HepG2 (cell line): ENCODE measurements around the gene CENPB. TPM values are rescaled to one million over a fixed set of nuclear protein-coding genes. Genes with fewer than 3 reads are reported as not detected.

Source experiments
- CENPT ChIP-seq: sonication (generic); formaldehyde crosslinking; IDR thresholded peaks from 2 replicates; pipeline ENCODE4 v1.8.0; 2022; ENCODE audit warnings: low read depth, mild to moderate bottlenecking, moderate library complexity, missing genetic modification reagents
- HMGXB3 ChIP-seq: sonication (generic); formaldehyde crosslinking; IDR thresholded peaks from 2 replicates; pipeline ENCODE4 v1.4.0; 2020; ENCODE audit warnings: missing genetic modification reagents, borderline replicate concordance
- KLF6 ChIP-seq: IDR thresholded peaks from 2 replicates; pipeline ENCODE4 v1.8.0; 2016; ENCODE audit warnings: missing biosample characterization, missing genetic modification reagents
- MTA1 ChIP-seq: sonication (generic); formaldehyde crosslinking; IDR thresholded peaks from 2 replicates; pipeline ENCODE4 v1.4.0; 2020; ENCODE audit warnings: missing genetic modification reagents, mild to moderate bottlenecking, borderline replicate concordance
- MTERF4 ChIP-seq: sonication (generic); formaldehyde crosslinking; IDR thresholded peaks from 2 replicates; pipeline ENCODE4 v1.8.0; 2023; ENCODE audit warnings: mild to moderate bottlenecking, missing genetic modification reagents
- XRCC5 ChIP-seq: fragments of 200-400 bp; formaldehyde crosslinking; optimal IDR thresholded peaks from 2 replicates; pipeline ENCODE3; 2017; ENCODE audit warnings: mild to moderate bottlenecking, low read length
- ZBTB38 ChIP-seq: sonication (generic); formaldehyde crosslinking; IDR thresholded peaks from 2 replicates; pipeline ENCODE4 v1.5.1; 2020; ENCODE audit warnings: mild to moderate bottlenecking, missing genetic modification reagents
- ZNF180 ChIP-seq: sonication (generic); formaldehyde crosslinking; IDR thresholded peaks from 2 replicates; pipeline ENCODE4 v1.4.0; 2020; ENCODE audit warnings: low read depth, missing genetic modification reagents, borderline replicate concordance
- ZNF205 ChIP-seq: IDR thresholded peaks from 2 replicates; pipeline ENCODE4 v1.6.1; 2018; ENCODE audit warnings: missing biosample characterization, missing genetic modification reagents
- ZNF225 ChIP-seq: sonication (generic); formaldehyde crosslinking; IDR thresholded peaks from 2 replicates; pipeline ENCODE4 v1.4.0; 2020; ENCODE audit warnings: mild to moderate bottlenecking, missing genetic modification reagents
- ZNF572 ChIP-seq: sonication (generic); formaldehyde crosslinking; IDR thresholded peaks from 2 replicates; pipeline ENCODE4 v1.5.1; 2020; ENCODE audit warnings: mild to moderate bottlenecking, missing genetic modification reagents
- ZNF646 ChIP-seq: sonication (generic); formaldehyde crosslinking; IDR thresholded peaks from 2 replicates; pipeline ENCODE4 v1.9.0; 2021; ENCODE audit warnings: mild to moderate bottlenecking, missing genetic modification reagents
- ZNF678 ChIP-seq: sonication (generic); formaldehyde crosslinking; IDR thresholded peaks from 2 replicates; pipeline ENCODE4 v1.4.0; 2020; ENCODE audit warnings: mild to moderate bottlenecking, missing genetic modification reagents
- polyA plus RNA-seq, 8 experiments: library from polyadenylated mRNA; depleted of rRNA in 3 of 8; stranded (reverse) in 7 of 8; unstranded in 1 of 8; fragments of >200 nt; fragmentation: Illumina TruSeq in 4 of 8; extraction: Trizol in 4 of 8; gene quantifications; 2 replicates each; pipeline versions ENCODE4 v1.2.1 to v1.2.3, GENCODE V29; 2011 to 2016; ENCODE audit warnings: low read depth in 4 of 8, missing spikeins in 1 of 8, mixed read lengths in 1 of 8; ENCODE audit not compliant: insufficient read depth in 1 of 8
- total RNA-seq, 5 experiments: library from RNA; depleted of rRNA; stranded (reverse); fragments of >200 nt; fragmentation: Illumina TruSeq; extraction: Trizol; gene quantifications; 2 replicates each; pipeline ENCODE4 v1.2.3, GENCODE V29; 2016; ENCODE audit warnings: low read depth in 1 of 5

CENPB gene
- total and polyA plus RNA-seq, 2 of the 13 experiments (the other 11 are each of a cell fraction or from before 2014, with no cell fraction given): 10.4 to 54.5 TPM

- TF ChIP-seq ZNF646 (CRISPR knock-in tag): no peak
- TF ChIP-seq MTERF4: no peak; the same call in 1 of the 2 replicates
- peak; percentile 98 for TF ChIP-seq XRCC5
- TF ChIP-seq KLF6 (CRISPR knock-in tag): 0 out of 2 replicates have a peak, but pooled peaks have one; percentile 36
- TF ChIP-seq ZNF205 (CRISPR knock-in tag): peak; percentile 75; the same call in 1 of the 2 replicates
- peak; percentile 93 for TF ChIP-seq ZNF572
- no peak; the same call in 1 of the 2 replicates for TF ChIP-seq MTA1 (CRISPR knock-in tag)
- TF ChIP-seq ZNF225 (CRISPR knock-in tag): no peak
- TF ChIP-seq ZNF180 (CRISPR knock-in tag): 0 out of 2 replicates have a peak, but pooled peaks have one; percentile 13
- peak; percentile 80 for TF ChIP-seq ZBTB38 (CRISPR knock-in tag)
- TF ChIP-seq ZNF678 (CRISPR knock-in tag): no peak
- TF ChIP-seq HMGXB3 (CRISPR knock-in tag): no peak; the same call in 1 of the 2 replicates
- TF ChIP-seq CENPT: no peak
Observed at GRCh38 chr20:3749689-3750531, 36.6 kb downstream of the CENPB start (continued).
